Measurements from ENCODE around the gene MISFA.
"Not testable (repeated sequence)": the region's sequence is repeated elsewhere in the genome, so short reads cannot be mapped to it uniquely, and the experiment has no call there.

MISFA gene

DNA sequence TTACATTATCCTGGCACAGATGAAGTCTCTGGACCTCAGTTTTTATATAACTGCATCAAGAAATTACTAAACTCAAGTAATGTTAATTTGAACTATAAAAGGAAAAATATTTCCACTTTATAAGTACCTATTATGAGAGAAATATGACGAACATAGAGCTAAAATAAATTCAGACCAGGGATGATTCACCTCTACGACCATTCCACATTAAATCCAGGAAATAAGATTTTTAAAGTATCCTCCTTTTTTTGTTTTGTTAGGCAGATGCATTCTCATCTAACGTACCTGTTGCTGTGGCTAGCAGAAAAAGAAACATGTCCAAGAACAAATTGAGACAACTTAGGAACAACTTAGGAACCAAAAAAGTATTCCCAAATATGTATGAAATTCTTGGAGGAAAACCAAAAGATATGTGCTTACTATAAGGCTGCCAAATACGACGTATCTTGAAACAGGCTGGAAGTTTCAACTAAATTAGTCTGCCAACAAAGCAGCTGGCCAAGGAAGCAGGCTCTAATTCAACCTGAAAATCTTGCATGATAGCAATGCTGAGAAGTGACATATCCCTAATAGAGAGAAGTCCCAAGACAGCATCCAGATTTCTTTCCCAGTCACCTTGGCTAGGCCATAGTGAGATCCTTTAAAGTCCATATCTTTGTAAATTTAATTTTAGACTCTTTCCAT is 18.9 kb downstream of the MISFA start:
- DNase-seq, result no peak

- no peak for DNase-seq
Measured at GRCh38 chr11:18623707-18624106, 24.1 kb downstream of the MISFA start.

DNA sequence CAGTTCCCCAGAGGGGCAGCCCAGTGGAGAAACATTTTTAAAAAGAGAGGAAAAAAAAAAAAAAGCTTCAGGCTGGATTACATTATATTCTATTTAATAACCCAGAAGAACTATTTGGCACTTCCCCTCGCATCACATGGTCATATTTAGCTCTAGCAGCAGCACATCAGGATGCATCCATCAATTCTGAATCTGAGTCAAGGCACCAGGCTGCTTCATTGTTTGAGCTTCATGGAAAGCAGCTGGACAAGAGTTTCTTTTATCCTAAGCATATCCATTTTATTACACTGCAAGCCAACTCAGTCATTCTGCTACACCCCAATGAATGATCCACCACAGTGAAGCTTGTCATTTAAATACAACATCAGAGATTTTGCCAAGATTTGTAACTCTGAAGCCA is 24.6 kb downstream of the MISFA start:
- no peak for DNase-seq

DNA sequence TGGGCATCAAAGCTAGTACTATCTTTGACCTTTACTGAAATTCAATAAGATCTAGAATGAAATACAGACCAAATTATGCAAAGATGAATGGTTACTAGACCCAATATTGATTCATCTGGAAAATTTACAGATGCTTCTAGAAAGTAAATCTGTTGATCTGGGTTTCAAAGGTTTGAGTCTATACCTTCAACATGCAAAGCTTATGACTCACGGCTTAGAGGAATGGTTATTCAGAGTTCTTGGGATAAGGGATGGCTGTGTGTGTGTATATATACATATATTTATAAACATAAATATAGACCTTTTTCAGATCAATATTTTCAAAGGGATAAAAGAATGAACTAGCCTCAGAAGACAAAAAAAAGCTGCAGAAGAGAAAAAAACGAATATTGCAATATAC is 33.3 kb downstream of the MISFA start:
- DNase-seq, result no peak

- no peak for DNase-seq
Measured at GRCh38 chr11:18633256-18634139, 33.9 kb downstream of the MISFA start.

GRCh38 chr11:18634140-18635032 is 34.8 kb downstream of the MISFA start, which contains the start of gene SPTY2D1:
SPTY2D1 (minus strand) TSS chr11:18634342; CDS start chr11:18634257, 85 bp downstream.
- DNase-seq, result peak; percentile 97

GRCh38 chr11:18641677-18642076 is 42.1 kb downstream of the MISFA start:
- no peak for DNase-seq

DNA sequence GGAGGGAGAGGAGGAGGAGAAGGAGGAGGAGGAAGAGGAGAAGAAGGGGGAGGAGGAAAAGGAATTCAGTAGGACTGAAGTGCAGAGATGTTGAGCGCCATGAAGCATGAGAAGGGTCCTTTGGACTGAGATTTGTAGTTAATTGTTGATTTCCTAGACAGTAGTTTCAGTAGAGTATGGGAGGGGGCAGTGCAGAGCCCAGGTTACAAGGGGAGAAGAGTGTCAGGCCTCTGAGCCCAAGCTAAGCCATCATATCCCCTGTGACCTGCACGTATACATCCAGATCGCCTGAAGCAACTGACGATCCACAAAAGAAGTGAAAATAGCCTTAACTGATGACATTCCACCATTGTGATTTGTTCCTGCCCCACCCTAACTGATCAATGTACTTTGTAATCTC is 43.4 kb downstream of the MISFA start:
- not testable (repeated sequence) for DNase-seq

- DNase-seq, result no peak
Measured at GRCh38 chr11:18650353-18650752, 50.8 kb downstream of the MISFA start.

- no peak for DNase-seq
Measured at GRCh38 chr11:18650859-18651557, 51.4 kb downstream of the MISFA start.
